GM10248 (cell line): Measurements from ENCODE around the gene CLSTN1.
"Not testable (repeated sequence)": the region's sequence is repeated elsewhere in the genome, so short reads cannot be mapped to it uniquely, and the experiment has no call there.

Experiments used
- CTCF ChIA-PET: fragments of 300-600 bp; sonication (Branson Sonifier 250); formaldehyde crosslinking; extraction: SDS; loops from one replicate; lab custom pipeline; 2021; ENCODE audit warnings: antibody characterized with exemption; lab: Yijun Ruan, JAX
- POLR2A ChIA-PET: fragments of 350-650 bp; sonication (Branson Sonifier 250); formaldehyde crosslinking; extraction: SDS; loops from one replicate; lab custom pipeline; 2020; ENCODE audit warnings: antibody characterized with exemption; lab: Yijun Ruan, JAX
- DNase-seq: peaks from one replicate; pipeline ENCODE4 v3.0.0; 2012; ENCODE audit errors: extremely low spot score
- CTCF ChIP-seq: IDR thresholded peaks from 2 replicates; pipeline ENCODE4 v1.5.1; 2012; ENCODE audit warnings: mild to moderate bottlenecking, low read depth; ENCODE audit errors: extremely low read depth, missing control alignments, control extremely low read depth

The CLSTN1 gene

GRCh38 chr1:9766759-9767442, 56.9 kb downstream of the CLSTN1 start:
- CTCF ChIA-PET, result interaction anchor here (0.9 to 3.3 kb wide), 5 partner anchors 12 to 101 kb away, joined by 3 to 16 read pairs (median 3); no protein-coding TSS in a partner anchor
- no peak for DNase-seq
- POLR2A ChIA-PET, result no interaction called here

GRCh38 chr1:9764550-9764949, 59.2 kb downstream of the CLSTN1 start:
- TF ChIP-seq CTCF, result no peak
- ChIA-PET POLR2A (no interaction called here), CTCF (interaction anchor here (1.0 to 1.4 kb wide), 2 partner anchors 18 to 104 kb away, joined by 3 to 4 read pairs; no protein-coding TSS in a partner anchor)
- no peak for DNase-seq

More at GRCh38 chr1:9766759-9767442, 56.9 kb downstream of the CLSTN1 start:
- TF ChIP-seq CTCF, result no peak

- TF ChIP-seq CTCF, result no peak
- POLR2A ChIA-PET, result no interaction called here
- CTCF ChIA-PET, result interaction anchor here (1.0 to 1.4 kb wide), 2 partner anchors 19 to 104 kb away, joined by 3 to 4 read pairs; no protein-coding TSS in a partner anchor
- DNase-seq, result no peak
These were observed 59.9 kb downstream of the CLSTN1 start for GRCh38 chr1:9763914-9764313.

- CTCF ChIA-PET, result interaction anchor here (1.4 kb wide), 1 partner anchor 10 kb away, joined by 3 read pairs; no protein-coding TSS in a partner anchor
- POLR2A ChIA-PET, DNase-seq: not testable (repeated sequence)
These were observed 61.3 kb downstream of the CLSTN1 start for GRCh38 chr1:9762446-9762845.

GRCh38 chr1:9761855-9762254, 61.9 kb downstream of the CLSTN1 start:
- no peak for DNase-seq
- CTCF ChIA-PET, result interaction anchor here (1.4 kb wide), 1 partner anchor 10 kb away, joined by 3 read pairs; no protein-coding TSS in a partner anchor
- TF ChIP-seq CTCF, result no peak
- POLR2A ChIA-PET, result no interaction called here

GRCh38 chr1:9760824-9761223, 62.9 kb downstream of the CLSTN1 start:
- no peak for DNase-seq
- POLR2A ChIA-PET, result no interaction called here
- no peak for TF ChIP-seq CTCF
- CTCF ChIA-PET, result interaction anchor here (1.3 kb wide), 1 partner anchor 9 kb away, joined by 3 read pairs; no protein-coding TSS in a partner anchor

- ChIA-PET POLR2A (no interaction called here), CTCF (interaction anchor here (1.3 to 1.9 kb wide), 3 partner anchors 8 to 95 kb away, joined by 3 to 4 read pairs (median 3); no protein-coding TSS in a partner anchor)
- no peak for DNase-seq
- TF ChIP-seq CTCF, result no peak
These were observed 63.8 kb downstream of the CLSTN1 start for GRCh38 chr1:9759939-9760338.
